ENCODE results near the gene NCOA4. TPM values are rescaled to one million over a fixed set of nuclear protein-coding genes. Genes with fewer than 3 reads are reported as not detected.

NCOA4 gene
- total RNA-seq: 161 and 189 TPM in 2 replicates

DNA sequence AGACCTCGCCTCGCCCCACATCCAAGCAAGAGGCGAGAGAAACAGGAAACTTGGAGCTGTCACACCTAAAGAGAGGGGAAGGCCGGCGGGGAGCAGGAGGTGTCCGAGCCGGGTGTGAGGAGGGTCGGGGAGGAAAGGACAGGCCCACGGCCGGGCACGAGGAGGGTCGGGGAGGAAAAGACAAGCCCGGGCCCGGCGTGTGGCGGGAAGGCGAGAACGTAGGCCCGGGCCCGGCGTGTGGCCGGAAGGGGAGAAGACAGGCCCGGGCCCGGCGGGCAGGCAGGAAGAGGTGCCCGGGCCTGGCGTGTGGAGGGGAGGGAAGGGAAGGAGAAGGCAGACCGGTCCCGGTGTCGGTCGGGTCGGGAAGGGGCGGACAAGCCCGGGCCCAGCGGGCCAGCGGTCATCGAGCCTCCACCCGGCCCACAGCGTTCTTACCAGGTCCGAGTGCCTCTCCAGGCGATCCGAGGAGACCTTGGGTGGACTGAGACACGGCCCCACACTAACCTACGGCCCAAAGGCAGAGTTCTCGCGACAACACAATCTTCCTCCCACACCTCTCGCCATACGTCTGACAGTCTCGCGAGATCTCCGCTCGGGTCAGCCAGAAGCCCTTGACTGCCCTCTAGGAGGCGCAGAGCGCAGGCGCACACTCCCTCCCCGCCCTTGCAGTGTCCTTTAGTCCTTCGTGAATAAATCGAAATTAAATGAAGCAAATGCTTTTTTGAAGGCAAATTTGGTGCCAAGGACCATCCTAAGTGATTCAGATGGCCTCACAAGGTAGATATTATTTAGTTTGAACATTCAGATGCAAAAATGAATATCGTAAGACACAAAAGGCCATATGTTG lies at the start of gene NCOA4:
NCOA4 (minus strand) TSS at position 533 of the 847 bp plus-strand sequence. CDS start 13,943 bp downstream, outside the sequence.

GRCh38 chr10:46046261-46046660 lies 15.8 kb upstream of the NCOA4 start, which contains the start of gene MSMB:
Gene MSMB (minus strand): TSS chr10:46046269. CDS start chr10:46046237, 32 bp downstream.

GRCh38 chr10:45972106-45972812 lies 58.2 kb downstream of the NCOA4 start, which contains the start of gene TIMM23:
Gene TIMM23 (plus strand): TSS chr10:45972489. CDS start chr10:45972625, 136 bp downstream.

Small RNA genes lying within 50 kb of the gene (small RNA-seq; reads per million reads assigned to genes)
- not detected for gene SNORA74C-1 (ENCODE audit: low replicate concordance)

Other genes starting within 250 kb of the NCOA4 start
- gene AGAP4, start 183.1 kb downstream of the NCOA4 start, total RNA-seq: 4.4 and 6.3 TPM in 2 replicates
- gene TIMM23, start 58.1 kb downstream of the NCOA4 start, total RNA-seq: 58.0 and 89.8 TPM in 2 replicates
- not detected in 2 replicates for gene MSMB, start 15.6 kb upstream of the NCOA4 start, total RNA-seq

Data from placental pericyte (primary cell).